GM23338 (cell line): ENCODE data around the gene CACNA2D4. TPM values are rescaled to one million over a fixed set of nuclear protein-coding genes. Genes with fewer than 3 reads are reported as not detected.

Experiments
- EZH2 ChIP-seq: fragments of 200-600 bp; sonication (generic); IDR thresholded peaks from one replicate; pipeline ENCODE4 v1.8.0; 2017; ENCODE audit warnings: antibody characterized with exemption, mild to moderate bottlenecking, low read depth; ENCODE audit not compliant: unreplicated experiment
- NANOG ChIP-seq: IDR thresholded peaks from 2 replicates; pipeline ENCODE4 v1.6.1; 2016; ENCODE audit warnings: antibody characterized with exemption, borderline replicate concordance
- ZNF114 ChIP-seq: fragments of 250-450 bp; sonication (Bioruptor Pico); IDR thresholded peaks from 2 replicates; pipeline ENCODE4 v1.5.0; 2020; ENCODE audit warnings: mild to moderate bottlenecking, moderate library complexity
- polyA plus RNA-seq: library from polyadenylated mRNA; unstranded; fragments of >200 nt; fragmentation: Nextera tagmentation; extraction: Ambion mirVana; gene quantifications from 2 replicates; pipeline ENCODE4 v1.2.1, GENCODE V29; 2016
- total RNA-seq: library from RNA; depleted of rRNA; stranded (reverse); fragments of >200 nt; shearing (Covaris generic); gene quantifications from 2 replicates; pipeline ENCODE4 v1.2.3, GENCODE V29; 2014
- TF ChIP-seq, protein P1 (sequence below): fragments of 250-450 bp; sonication (Bioruptor Pico); IDR thresholded peaks from 2 replicates; pipeline ENCODE4 v1.5.0; 2020; ENCODE audit warnings: mild to moderate bottlenecking, moderate library complexity
- TF ChIP-seq, protein P2 (sequence below): IDR thresholded peaks from one replicate; pipeline ENCODE4 v1.6.1; 2018; ENCODE audit warnings: antibody characterized with exemption; ENCODE audit not compliant: unreplicated experiment
- TF ChIP-seq, protein P3 (sequence below), 2 experiments: fragments of 200-600 bp in 1 of 2; sonication (generic) in 1 of 2; conservative IDR thresholded peaks; 2 replicates each; pipeline versions ENCODE4 v1.5.1 to v1.6.1; 2016 to 2017; ENCODE audit warnings: antibody characterized with exemption in 2 of 2, low read depth in 2 of 2, mild to moderate bottlenecking in 2 of 2, moderate library complexity in 1 of 2
- TF ChIP-seq, protein P4 (sequence below): IDR thresholded peaks from 2 replicates; pipeline ENCODE4 v1.6.1; 2016; ENCODE audit warnings: antibody characterized with exemption

Gene CACNA2D4
- total and polyA plus RNA-seq, 2 experiments from 2014 or later, result 0.07 to 0.24 TPM

DNA sequence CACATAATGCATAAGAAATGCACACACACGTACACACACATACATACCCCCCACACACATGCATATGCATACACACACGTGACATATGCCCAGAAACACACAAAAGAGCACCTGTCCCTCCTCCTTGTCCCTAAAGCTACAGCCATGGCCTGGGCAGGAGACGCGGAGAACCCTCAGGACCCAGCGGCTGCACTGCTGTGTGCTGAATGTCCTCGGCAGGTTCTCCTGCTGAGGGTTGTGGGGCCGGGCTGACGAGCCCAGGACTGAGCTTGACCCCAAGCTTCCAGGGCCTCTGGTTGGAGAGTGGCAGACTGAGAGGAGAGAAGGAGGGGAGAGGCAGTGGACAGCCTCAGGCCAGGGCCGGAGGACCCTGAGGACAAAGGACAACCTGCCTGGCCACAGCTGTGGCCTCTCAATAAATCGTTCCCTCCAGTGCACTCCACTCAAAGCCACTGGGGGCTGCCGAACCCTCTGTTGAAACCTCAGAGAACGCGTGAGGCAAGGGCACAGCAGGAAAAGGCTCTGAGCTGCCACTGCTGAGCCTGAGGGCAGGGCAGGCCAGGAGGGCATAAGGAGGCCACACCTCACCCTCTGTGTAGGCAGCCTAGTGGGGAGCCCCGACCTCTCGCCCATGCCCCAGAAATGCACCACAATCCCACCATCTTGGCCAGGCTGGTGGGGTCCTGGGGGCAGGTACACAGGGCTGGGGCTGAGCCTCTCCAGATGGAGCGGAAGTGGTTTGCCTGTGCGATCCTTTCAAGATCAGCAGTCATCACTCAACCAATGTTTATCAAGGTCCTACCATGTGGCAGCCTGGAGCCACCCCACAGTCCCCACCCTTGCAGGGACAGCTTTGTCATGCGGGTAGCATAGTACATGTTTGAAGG is 3.1 kb downstream of the CACNA2D4 start (continued):
- TF ChIP-seq, protein P1, sequence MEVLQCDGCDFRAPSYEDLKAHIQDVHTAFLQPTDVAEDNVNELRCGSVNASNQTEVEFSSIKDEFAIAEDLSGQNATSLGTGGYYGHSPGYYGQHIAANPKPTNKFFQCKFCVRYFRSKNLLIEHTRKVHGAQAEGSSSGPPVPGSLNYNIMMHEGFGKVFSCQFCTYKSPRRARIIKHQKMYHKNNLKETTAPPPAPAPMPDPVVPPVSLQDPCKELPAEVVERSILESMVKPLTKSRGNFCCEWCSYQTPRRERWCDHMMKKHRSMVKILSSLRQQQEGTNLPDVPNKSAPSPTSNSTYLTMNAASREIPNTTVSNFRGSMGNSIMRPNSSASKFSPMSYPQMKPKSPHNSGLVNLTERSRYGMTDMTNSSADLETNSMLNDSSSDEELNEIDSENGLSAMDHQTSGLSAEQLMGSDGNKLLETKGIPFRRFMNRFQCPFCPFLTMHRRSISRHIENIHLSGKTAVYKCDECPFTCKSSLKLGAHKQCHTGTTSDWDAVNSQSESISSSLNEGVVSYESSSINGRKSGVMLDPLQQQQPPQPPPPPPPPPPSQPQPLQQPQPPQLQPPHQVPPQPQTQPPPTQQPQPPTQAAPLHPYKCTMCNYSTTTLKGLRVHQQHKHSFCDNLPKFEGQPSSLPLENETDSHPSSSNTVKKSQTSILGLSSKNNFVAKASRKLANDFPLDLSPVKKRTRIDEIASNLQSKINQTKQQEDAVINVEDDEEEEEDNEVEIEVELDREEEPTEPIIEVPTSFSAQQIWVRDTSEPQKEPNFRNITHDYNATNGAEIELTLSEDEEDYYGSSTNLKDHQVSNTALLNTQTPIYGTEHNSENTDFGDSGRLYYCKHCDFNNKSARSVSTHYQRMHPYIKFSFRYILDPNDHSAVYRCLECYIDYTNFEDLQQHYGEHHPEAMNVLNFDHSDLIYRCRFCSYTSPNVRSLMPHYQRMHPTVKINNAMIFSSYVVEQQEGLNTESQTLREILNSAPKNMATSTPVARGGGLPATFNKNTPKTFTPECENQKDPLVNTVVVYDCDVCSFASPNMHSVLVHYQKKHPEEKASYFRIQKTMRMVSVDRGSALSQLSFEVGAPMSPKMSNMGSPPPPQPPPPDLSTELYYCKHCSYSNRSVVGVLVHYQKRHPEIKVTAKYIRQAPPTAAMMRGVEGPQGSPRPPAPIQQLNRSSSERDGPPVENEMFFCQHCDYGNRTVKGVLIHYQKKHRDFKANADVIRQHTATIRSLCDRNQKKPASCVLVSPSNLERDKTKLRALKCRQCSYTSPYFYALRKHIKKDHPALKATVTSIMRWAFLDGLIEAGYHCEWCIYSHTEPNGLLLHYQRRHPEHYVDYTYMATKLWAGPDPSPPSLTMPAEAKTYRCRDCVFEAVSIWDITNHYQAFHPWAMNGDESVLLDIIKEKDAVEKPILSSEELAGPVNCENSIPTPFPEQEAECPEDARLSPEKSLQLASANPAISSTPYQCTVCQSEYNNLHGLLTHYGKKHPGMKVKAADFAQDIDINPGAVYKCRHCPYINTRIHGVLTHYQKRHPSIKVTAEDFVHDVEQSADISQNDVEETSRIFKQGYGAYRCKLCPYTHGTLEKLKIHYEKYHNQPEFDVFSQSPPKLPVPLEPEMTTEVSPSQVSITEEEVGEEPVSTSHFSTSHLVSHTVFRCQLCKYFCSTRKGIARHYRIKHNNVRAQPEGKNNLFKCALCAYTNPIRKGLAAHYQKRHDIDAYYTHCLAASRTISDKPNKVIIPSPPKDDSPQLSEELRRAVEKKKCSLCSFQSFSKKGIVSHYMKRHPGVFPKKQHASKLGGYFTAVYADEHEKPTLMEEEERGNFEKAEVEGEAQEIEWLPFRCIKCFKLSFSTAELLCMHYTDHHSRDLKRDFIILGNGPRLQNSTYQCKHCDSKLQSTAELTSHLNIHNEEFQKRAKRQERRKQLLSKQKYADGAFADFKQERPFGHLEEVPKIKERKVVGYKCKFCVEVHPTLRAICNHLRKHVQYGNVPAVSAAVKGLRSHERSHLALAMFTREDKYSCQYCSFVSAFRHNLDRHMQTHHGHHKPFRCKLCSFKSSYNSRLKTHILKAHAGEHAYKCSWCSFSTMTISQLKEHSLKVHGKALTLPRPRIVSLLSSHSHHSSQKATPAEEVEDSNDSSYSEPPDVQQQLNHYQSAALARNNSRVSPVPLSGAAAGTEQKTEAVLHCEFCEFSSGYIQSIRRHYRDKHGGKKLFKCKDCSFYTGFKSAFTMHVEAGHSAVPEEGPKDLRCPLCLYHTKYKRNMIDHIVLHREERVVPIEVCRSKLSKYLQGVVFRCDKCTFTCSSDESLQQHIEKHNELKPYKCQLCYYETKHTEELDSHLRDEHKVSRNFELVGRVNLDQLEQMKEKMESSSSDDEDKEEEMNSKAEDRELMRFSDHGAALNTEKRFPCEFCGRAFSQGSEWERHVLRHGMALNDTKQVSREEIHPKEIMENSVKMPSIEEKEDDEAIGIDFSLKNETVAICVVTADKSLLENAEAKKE (CRISPR knock-in tag), result no peak
- TF ChIP-seq, protein P2, sequence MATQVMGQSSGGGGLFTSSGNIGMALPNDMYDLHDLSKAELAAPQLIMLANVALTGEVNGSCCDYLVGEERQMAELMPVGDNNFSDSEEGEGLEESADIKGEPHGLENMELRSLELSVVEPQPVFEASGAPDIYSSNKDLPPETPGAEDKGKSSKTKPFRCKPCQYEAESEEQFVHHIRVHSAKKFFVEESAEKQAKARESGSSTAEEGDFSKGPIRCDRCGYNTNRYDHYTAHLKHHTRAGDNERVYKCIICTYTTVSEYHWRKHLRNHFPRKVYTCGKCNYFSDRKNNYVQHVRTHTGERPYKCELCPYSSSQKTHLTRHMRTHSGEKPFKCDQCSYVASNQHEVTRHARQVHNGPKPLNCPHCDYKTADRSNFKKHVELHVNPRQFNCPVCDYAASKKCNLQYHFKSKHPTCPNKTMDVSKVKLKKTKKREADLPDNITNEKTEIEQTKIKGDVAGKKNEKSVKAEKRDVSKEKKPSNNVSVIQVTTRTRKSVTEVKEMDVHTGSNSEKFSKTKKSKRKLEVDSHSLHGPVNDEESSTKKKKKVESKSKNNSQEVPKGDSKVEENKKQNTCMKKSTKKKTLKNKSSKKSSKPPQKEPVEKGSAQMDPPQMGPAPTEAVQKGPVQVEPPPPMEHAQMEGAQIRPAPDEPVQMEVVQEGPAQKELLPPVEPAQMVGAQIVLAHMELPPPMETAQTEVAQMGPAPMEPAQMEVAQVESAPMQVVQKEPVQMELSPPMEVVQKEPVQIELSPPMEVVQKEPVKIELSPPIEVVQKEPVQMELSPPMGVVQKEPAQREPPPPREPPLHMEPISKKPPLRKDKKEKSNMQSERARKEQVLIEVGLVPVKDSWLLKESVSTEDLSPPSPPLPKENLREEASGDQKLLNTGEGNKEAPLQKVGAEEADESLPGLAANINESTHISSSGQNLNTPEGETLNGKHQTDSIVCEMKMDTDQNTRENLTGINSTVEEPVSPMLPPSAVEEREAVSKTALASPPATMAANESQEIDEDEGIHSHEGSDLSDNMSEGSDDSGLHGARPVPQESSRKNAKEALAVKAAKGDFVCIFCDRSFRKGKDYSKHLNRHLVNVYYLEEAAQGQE, result no peak
- TF ChIP-seq ZNF114 (CRISPR knock-in tag) (no peak), EZH2 (no peak), NANOG (no peak)
- TF ChIP-seq, protein P3, sequence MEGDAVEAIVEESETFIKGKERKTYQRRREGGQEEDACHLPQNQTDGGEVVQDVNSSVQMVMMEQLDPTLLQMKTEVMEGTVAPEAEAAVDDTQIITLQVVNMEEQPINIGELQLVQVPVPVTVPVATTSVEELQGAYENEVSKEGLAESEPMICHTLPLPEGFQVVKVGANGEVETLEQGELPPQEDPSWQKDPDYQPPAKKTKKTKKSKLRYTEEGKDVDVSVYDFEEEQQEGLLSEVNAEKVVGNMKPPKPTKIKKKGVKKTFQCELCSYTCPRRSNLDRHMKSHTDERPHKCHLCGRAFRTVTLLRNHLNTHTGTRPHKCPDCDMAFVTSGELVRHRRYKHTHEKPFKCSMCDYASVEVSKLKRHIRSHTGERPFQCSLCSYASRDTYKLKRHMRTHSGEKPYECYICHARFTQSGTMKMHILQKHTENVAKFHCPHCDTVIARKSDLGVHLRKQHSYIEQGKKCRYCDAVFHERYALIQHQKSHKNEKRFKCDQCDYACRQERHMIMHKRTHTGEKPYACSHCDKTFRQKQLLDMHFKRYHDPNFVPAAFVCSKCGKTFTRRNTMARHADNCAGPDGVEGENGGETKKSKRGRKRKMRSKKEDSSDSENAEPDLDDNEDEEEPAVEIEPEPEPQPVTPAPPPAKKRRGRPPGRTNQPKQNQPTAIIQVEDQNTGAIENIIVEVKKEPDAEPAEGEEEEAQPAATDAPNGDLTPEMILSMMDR (conservative IDR thresholded peaks at IDR 0.05; ENCODE audit: low read depth in 2 of 2), result no peak
- TF ChIP-seq, protein P4, sequence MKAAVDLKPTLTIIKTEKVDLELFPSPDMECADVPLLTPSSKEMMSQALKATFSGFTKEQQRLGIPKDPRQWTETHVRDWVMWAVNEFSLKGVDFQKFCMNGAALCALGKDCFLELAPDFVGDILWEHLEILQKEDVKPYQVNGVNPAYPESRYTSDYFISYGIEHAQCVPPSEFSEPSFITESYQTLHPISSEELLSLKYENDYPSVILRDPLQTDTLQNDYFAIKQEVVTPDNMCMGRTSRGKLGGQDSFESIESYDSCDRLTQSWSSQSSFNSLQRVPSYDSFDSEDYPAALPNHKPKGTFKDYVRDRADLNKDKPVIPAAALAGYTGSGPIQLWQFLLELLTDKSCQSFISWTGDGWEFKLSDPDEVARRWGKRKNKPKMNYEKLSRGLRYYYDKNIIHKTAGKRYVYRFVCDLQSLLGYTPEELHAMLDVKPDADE, result no peak
